K562 (cell line): Measurements from ENCODE around the gene MADD. TPM values are rescaled to one million over a fixed set of nuclear protein-coding genes. Genes with fewer than 3 reads are reported as not detected.

Source experiments
- ARID3A ChIP-seq: IDR thresholded peaks from 2 replicates; pipeline ENCODE4 v1.6.1; 2012; ENCODE audit warnings: low read depth, low read length, improper control_type of control experiment, borderline replicate concordance
- CBX3 ChIP-seq, 2 experiments: IDR thresholded peaks; 1 replicate in 1 of 2; 2 replicates in 1 of 2; pipeline ENCODE4 v1.6.1; 2012; ENCODE audit warnings: inconsistent platforms in 2 of 2, low read length in 2 of 2, borderline replicate concordance in 1 of 2, control low read depth in 1 of 2
- CHD1 ChIP-seq: fragments of 200-600 bp; sonication (generic); IDR thresholded peaks from one replicate; pipeline ENCODE4 v1.6.1; 2012; ENCODE audit warnings: mild to moderate bottlenecking, moderate library complexity, low read length, inconsistent platforms
- CREB5 ChIP-seq: fragments of 250-450 bp; sonication (Bioruptor Pico); IDR thresholded peaks from 2 replicates; pipeline ENCODE4 v1.5.0; 2020; ENCODE audit warnings: mild to moderate bottlenecking
- E2F8 ChIP-seq: fragments of 450-650 bp; IDR thresholded peaks from 2 replicates; pipeline ENCODE4 v1.7.1; 2018; ENCODE audit warnings: mild to moderate bottlenecking, low read depth; ENCODE audit not compliant: partially characterized antibody
- HNRNPUL1 ChIP-seq: fragments of 200-400 bp; formaldehyde crosslinking; IDR thresholded peaks from 2 replicates; pipeline ENCODE4 v1.6.1; 2017; ENCODE audit warnings: low read length
- MYNN ChIP-seq, 2 experiments: sonication (generic); formaldehyde crosslinking in 1 of 2; IDR thresholded peaks; 2 replicates each; pipeline versions ENCODE4 v1.5.0 to v1.6.1; 2016 to 2020; ENCODE audit warnings: antibody characterized with exemption in 1 of 2, missing genetic modification reagents in 1 of 2
- PHF21A ChIP-seq: fragments of 450-650 bp; IDR thresholded peaks from 2 replicates; pipeline ENCODE4 v1.6.1; 2017; ENCODE audit warnings: low read depth, borderline replicate concordance
- TCFL5 ChIP-seq: fragments of 250-450 bp; sonication (Bioruptor Pico); conservative IDR thresholded peaks from 2 replicates; pipeline ENCODE4 v1.6.1; 2021; ENCODE audit warnings: mild to moderate bottlenecking, moderate library complexity, matching md5 sums
- TFAP4 ChIP-seq: sonication (generic); formaldehyde crosslinking; IDR thresholded peaks from 2 replicates; pipeline ENCODE4 v1.8.0; 2022; ENCODE audit warnings: missing genetic modification reagents, mild to moderate bottlenecking, moderate library complexity, borderline replicate concordance
- THRAP3 ChIP-seq: fragments of 450-650 bp; IDR thresholded peaks from 2 replicates; pipeline ENCODE4 v1.6.1; 2016; ENCODE audit warnings: mild to moderate bottlenecking, inconsistent platforms, borderline replicate concordance
- ZBTB5 ChIP-seq: fragments of 450-650 bp; IDR thresholded peaks from 2 replicates; pipeline ENCODE4 v1.6.1; 2017; ENCODE audit warnings: antibody characterized with exemption
- ZNF324 ChIP-seq: fragments of 250-450 bp; sonication (Bioruptor Pico); IDR thresholded peaks from 2 replicates; pipeline ENCODE4 v1.4.0; 2020; ENCODE audit warnings: mild to moderate bottlenecking
- ZNF561 ChIP-seq: fragments of 450-650 bp; formaldehyde crosslinking; conservative IDR thresholded peaks from 2 replicates; pipeline ENCODE4 v1.4.0; 2020; ENCODE audit warnings: mild to moderate bottlenecking, moderate library complexity
- ZNF655 ChIP-seq: fragments of 250-450 bp; sonication (Bioruptor Pico); IDR thresholded peaks from 2 replicates; pipeline ENCODE4 v1.5.0; 2021
- ZNF707 ChIP-seq: fragments of 250-450 bp; sonication (Bioruptor Pico); conservative IDR thresholded peaks from 2 replicates; pipeline ENCODE4 v1.8.0; 2022; ENCODE audit warnings: inconsistent platforms, mild to moderate bottlenecking, moderate library complexity
- polyA plus RNA-seq, 8 experiments: library from polyadenylated mRNA; depleted of rRNA in 4 of 8; stranded (reverse) in 5 of 8; unstranded in 3 of 8; fragments of >200 nt; fragmentation: Nextera tagmentation in 2 of 8; fragmentation: Illumina TruSeq in 1 of 8; extraction: Ambion mirVana in 2 of 8; extraction: Trizol in 1 of 8; gene quantifications; 2 replicates each; pipeline versions ENCODE4 v1.2.1 to v1.2.3, GENCODE V29; 2011 to 2014; ENCODE audit warnings: inconsistent platforms in 1 of 8, missing spikeins in 1 of 8
- total RNA-seq, 7 experiments: library from RNA; depleted of rRNA in 6 of 7; stranded (reverse); fragments of >200 nt in 6 of 7; fragmentation: Illumina TruSeq in 2 of 7; extraction: Trizol in 2 of 7; gene quantifications; 2 replicates each; pipeline versions ENCODE4 v1.2.1 to v1.2.3, GENCODE V29; 2011 to 2021; ENCODE audit warnings: low replicate concordance in 1 of 7

MADD gene
- total and polyA plus RNA-seq, 9 of the 15 experiments (the other 6 are each of a cell fraction or from before 2014, with no cell fraction given) = 0.68 to 57.6 (median 33.6) TPM

- no peak for TF ChIP-seq CHD1
- no peak for TF ChIP-seq HNRNPUL1
- no peak for TF ChIP-seq ZNF655 (CRISPR knock-in tag)
- TF ChIP-seq CBX3 (IDR thresholded peaks at IDR 0.05; ENCODE audit: borderline replicate concordance in 1 of 2, low read length in 2 of 2) = 0 out of 3 replicates have a peak, but pooled peaks of 1 of the 2 experiments have one; percentile 67
- no peak for TF ChIP-seq CREB5 (CRISPR knock-in tag)
- TF ChIP-seq ZNF561 = no peak
- no peak for TF ChIP-seq ZBTB5
- no peak for TF ChIP-seq ZNF707 (CRISPR knock-in tag)
- no peak for TF ChIP-seq TCFL5
- peak; percentile 67 for TF ChIP-seq E2F8
- peak; percentile 68; the same call in 1 of the 2 replicates for TF ChIP-seq TFAP4 (CRISPR knock-in tag)
- no peak for TF ChIP-seq ZNF324 (CRISPR knock-in tag)
- no peak for TF ChIP-seq PHF21A
- TF ChIP-seq ARID3A = no peak
- TF ChIP-seq THRAP3 = no peak; the same call in 1 of the 2 replicates
- peak; percentile 42; the same call in 1 of the 2 replicates for TF ChIP-seq MYNN (IDR thresholded peaks at IDR 0.05)
- no peak for TF ChIP-seq MYNN (CRISPR knock-in tag; IDR thresholded peaks at IDR 0.05)
Measured at GRCh38 chr11:47269002-47269828, 718 bp upstream of the MADD start (continued).
